HCT116 (cell line): Measurements from ENCODE around the gene PTMS. TPM values are rescaled to one million over a fixed set of nuclear protein-coding genes. Genes with fewer than 3 reads are reported as not detected.

ENCODE experiments used
- ATAC-seq: fragments of 200-7000 bp; cut with Tn5 transposase; 2 replicates; pipeline ENCODE4 v1.9.1; 2020; ENCODE audit warnings: mild to moderate bottlenecking, moderate library complexity
- BruUV-seq: library from RNA; stranded (reverse); fragments of 400-500 nt; replicated peaks from 2 replicates; lab custom pipeline; 2021; lab: Mats Ljungman, UMichigan
- CTCF ChIA-PET: fragments of 300-600 bp; sonication (Branson Sonifier 250); formaldehyde crosslinking; loops from one replicate; lab custom pipeline; 2021; ENCODE audit warnings: antibody characterized with exemption; lab: Charles Lee
- POLR2A ChIA-PET: fragments of 300-600, 350-600 bp; sonication (Branson Sonifier 250); formaldehyde crosslinking; loops from one replicate; lab custom pipeline; 2021; ENCODE audit warnings: antibody characterized with exemption; lab: Charles Lee
- RAD21 ChIA-PET, 2 experiments: fragments of 300-600 bp; sonication (Branson Sonifier 250); formaldehyde crosslinking; loops; one replicate each; lab custom pipeline; 2023; ENCODE audit warnings: low total read pairs in 2 of 2; ENCODE audit not compliant: uncharacterized antibody in 2 of 2, unreplicated experiment in 2 of 2, low non-redundant PET in 1 of 2; lab: Charles Lee
- DNase-seq: peaks from one replicate; pipeline ENCODE4 v3.0.0-alpha.2; 2010; ENCODE audit warnings: low read depth, low spot score
- H2AFZ ChIP-seq: fragments of 200-600 bp; shearing (Covaris generic), sonication (generic); 2 replicates; pipeline ENCODE4 v1.6.1; 2017; ENCODE audit warnings: low read depth, mixed run types, mixed read lengths, antibody characterized with exemption, low read length; ENCODE audit not compliant: poor library complexity, severe bottlenecking
- H3K27ac ChIP-seq: 2 replicates; pipeline ENCODE4 v1.5.1; 2012; ENCODE audit warnings: low read depth, low read length
- H3K27me3 ChIP-seq: fragments of 200-600 bp; sonication (generic); 2 replicates; pipeline ENCODE4 v1.6.1; 2016; ENCODE audit warnings: mixed run types, low read length, mixed read lengths; ENCODE audit not compliant: insufficient read depth
- H3K36me3 ChIP-seq, 2 experiments: fragments of 200-500 bp in 1 of 2; fragments of 200-600 bp in 1 of 2; sonication (Bioruptor generic) in 1 of 2; sonication (generic) in 1 of 2; 2 replicates each; pipeline versions ENCODE4 v1.5.1 to v1.6.1; 2014 to 2016; ENCODE audit warnings: low read length in 2 of 2, inconsistent platforms in 1 of 2, mixed read lengths in 1 of 2, mixed run types in 1 of 2; ENCODE audit not compliant: insufficient read depth in 2 of 2, control insufficient read depth in 1 of 2
- H3K4me1 ChIP-seq, 2 experiments: fragments of 200-600 bp in 1 of 2; sonication (generic) in 1 of 2; 2 replicates each; pipeline versions ENCODE4 v1.5.1 to v1.6.1; 2012 to 2017; ENCODE audit warnings: low read length in 2 of 2, inconsistent platforms in 1 of 2, mild to moderate bottlenecking in 1 of 2, mixed read lengths in 1 of 2, mixed run types in 1 of 2, moderate library complexity in 1 of 2; ENCODE audit not compliant: insufficient read depth in 2 of 2, control insufficient read depth in 1 of 2
- H3K4me2 ChIP-seq: fragments of 200-600 bp; sonication (generic); 2 replicates; pipeline ENCODE4 v1.6.1; 2017; ENCODE audit warnings: mixed run types, low read length, mixed read lengths
- H3K4me3 ChIP-seq, 2 experiments: fragments of 200-600 bp in 1 of 2; sonication (generic) in 1 of 2; replicated peaks in 1 of 2; 2 replicates each; pipeline ENCODE4 v1.5.1; 2011 to 2016; ENCODE audit warnings: low read length in 2 of 2, control low read depth in 1 of 2, low read depth in 1 of 2, mild to moderate bottlenecking in 1 of 2, mixed read lengths in 1 of 2, mixed run types in 1 of 2
- H3K79me2 ChIP-seq: fragments of 200-600 bp; sonication (generic); 2 replicates; pipeline ENCODE4 v1.6.1; 2017; ENCODE audit warnings: mild to moderate bottlenecking, mixed run types, low read length, moderate library complexity, mixed read lengths; ENCODE audit not compliant: insufficient read depth
- H3K9ac ChIP-seq: fragments of 200-600 bp; sonication (generic); 2 replicates; pipeline ENCODE4 v1.6.1; 2016; ENCODE audit warnings: low read length, mixed read lengths
- H3K9me2 ChIP-seq: fragments of 200-600 bp; sonication (generic), shearing (Covaris generic); 2 replicates; pipeline ENCODE4 v1.6.1; 2017; ENCODE audit warnings: mixed run types, mild to moderate bottlenecking, moderate library complexity; ENCODE audit not compliant: insufficient read depth
- H3K9me3 ChIP-seq, 2 experiments: fragments of 200-500 bp in 1 of 2; fragments of 200-600 bp in 1 of 2; sonication (Bioruptor generic) in 1 of 2; sonication (generic) in 1 of 2; 2 replicates each; pipeline ENCODE4 v1.6.1; 2014 to 2017; ENCODE audit warnings: low read length in 2 of 2, mixed read lengths in 2 of 2, inconsistent platforms in 1 of 2, low read depth in 1 of 2, mild to moderate bottlenecking in 1 of 2, mixed run types in 1 of 2, moderate library complexity in 1 of 2; ENCODE audit not compliant: control insufficient read depth in 1 of 2, insufficient read depth in 1 of 2
- H4K20me1 ChIP-seq: fragments of 200-600 bp; sonication (generic), shearing (Covaris generic); 2 replicates; pipeline ENCODE4 v1.6.1; 2017; ENCODE audit warnings: mixed run types, mild to moderate bottlenecking, moderate library complexity; ENCODE audit not compliant: insufficient read depth
- CTCF ChIP-seq, 3 experiments: fragments of 200-600 bp in 1 of 3; sonication (generic) in 1 of 3; IDR thresholded peaks in 2 of 3; conservative IDR thresholded peaks in 1 of 3; 2 replicates each; pipeline ENCODE4 v1.5.1; 2012 to 2017; ENCODE audit warnings: low read depth in 2 of 3, low read length in 2 of 3, antibody characterized with exemption in 1 of 3, borderline replicate concordance in 1 of 3, control low read depth in 1 of 3, mild to moderate bottlenecking in 1 of 3, mixed read lengths in 1 of 3, mixed run types in 1 of 3, moderate library complexity in 1 of 3; ENCODE audit not compliant: insufficient read depth in 1 of 3
- ELF1 ChIP-seq: IDR thresholded peaks from 2 replicates; pipeline ENCODE4 v1.6.1; 2012; ENCODE audit warnings: low read depth, borderline replicate concordance
- EZH2 ChIP-seq: fragments of 200-600 bp; sonication (generic); IDR thresholded peaks from 2 replicates; pipeline ENCODE4 v1.6.1; 2017; ENCODE audit warnings: antibody characterized with exemption, mixed run types
- EZH2phosphoT487 ChIP-seq: fragments of 200-600 bp; IDR thresholded peaks from 2 replicates; pipeline ENCODE4 v1.6.1; 2018; ENCODE audit warnings: antibody characterized with exemption, borderline replicate concordance
- JUND ChIP-seq: IDR thresholded peaks from 2 replicates; pipeline ENCODE4 v1.6.1; 2012
- RAD21 ChIP-seq: IDR thresholded peaks from 2 replicates; pipeline ENCODE4 v1.6.1; 2012; ENCODE audit warnings: low read depth, mild to moderate bottlenecking
- SRF ChIP-seq: IDR thresholded peaks from 2 replicates; pipeline ENCODE4 v1.6.1; 2012; ENCODE audit warnings: low read depth
- TCF7L2 ChIP-seq: IDR thresholded peaks from 2 replicates; pipeline ENCODE4 v1.7.0; 2011; ENCODE audit warnings: borderline replicate concordance, inconsistent platforms; ENCODE audit not compliant: insufficient read depth, insufficient read length; ENCODE audit errors: extremely low read depth
- intact Hi-C: fragments of 100-400 bp; cut with micrococcal nuclease; formaldehyde crosslinking; loops from 2 replicates; pipeline ENCODE4 v1.10.0; 2022
- total RNA-seq: library from RNA; stranded (reverse); gene quantifications from one replicate; pipeline ENCODE4 v1.2.1, GENCODE V29; 2021; ENCODE audit not compliant: unreplicated experiment
- TF ChIP-seq, protein P1 (sequence below): IDR thresholded peaks from 2 replicates; pipeline ENCODE4 v1.6.1; 2011; ENCODE audit warnings: mild to moderate bottlenecking, low read length, moderate library complexity; ENCODE audit not compliant: insufficient replicate concordance; ENCODE audit errors: extremely low read depth

Gene PTMS
- total RNA-seq, 1 experiment from 2014 or later = 494 TPM

DNA sequence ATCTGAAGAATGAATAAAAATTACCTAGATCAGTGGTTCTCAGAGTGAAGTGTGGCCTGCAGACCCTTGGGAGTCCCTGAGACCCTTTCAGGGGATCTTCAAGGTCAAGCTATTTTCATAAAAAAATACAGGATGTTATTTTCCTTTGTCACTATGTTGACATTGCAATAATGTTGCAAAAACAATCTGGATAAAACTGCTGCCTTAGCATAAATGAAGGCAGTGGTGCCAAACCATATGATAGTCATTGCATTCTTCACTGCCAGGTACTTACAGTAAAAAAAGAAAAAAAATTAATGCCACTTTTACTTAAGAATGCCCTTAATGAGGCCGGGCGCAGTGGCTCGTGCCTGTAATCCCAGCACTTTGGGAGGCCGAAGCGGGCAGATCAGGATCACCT, 21.1 kb downstream of the PTMS start (continued):
- no peak for TF ChIP-seq CTCF (IDR thresholded peaks at IDR 0.05 in 2 of 3, conservative IDR thresholded peaks at IDR 0.05 in 1 of 3; ENCODE audit: borderline replicate concordance in 1 of 3, insufficient read depth in 1 of 3, low read depth in 2 of 3, low read length in 2 of 3)
- no peak for TF ChIP-seq ELF1

GRCh38 chr12:6788972-6789924, 23.1 kb downstream of the PTMS start, which contains the start of gene CD4:
CD4 (plus strand) TSS chr12:6789528; CDS start chr12:6800139, 10,611 bp downstream.
- Histone ChIP-seq H3K9ac (no peak within 1 kb of the TSS), H3K4me3 (no peak within 1 kb of the TSS), H3K27ac (no peak within 1 kb of the TSS), H3K4me1 (peaks cover 0 to 10% of the 10 kb centered on the region in 2 experiments; a peak in 3 of 4 replicates), H3K9me3 (no peaks in the 10 kb centered on the region), H3K9me2 (no peaks in the 10 kb centered on the region), H3K27me3 (no peaks in the 10 kb centered on the region), H3K4me2 (no peak within 1 kb of the TSS), H3K79me2 (no peaks in the 10 kb centered on the region), H3K36me3 (no peaks in the 10 kb centered on the region), H2AFZ (no peak within 1 kb of the TSS), H4K20me1 (no peaks in the 10 kb centered on the region)
- no TSS peak for BruUV-seq
- POLR2A ChIA-PET = no interaction called here
- RAD21 ChIA-PET = no interaction called here
- TF ChIP-seq, protein P1, sequence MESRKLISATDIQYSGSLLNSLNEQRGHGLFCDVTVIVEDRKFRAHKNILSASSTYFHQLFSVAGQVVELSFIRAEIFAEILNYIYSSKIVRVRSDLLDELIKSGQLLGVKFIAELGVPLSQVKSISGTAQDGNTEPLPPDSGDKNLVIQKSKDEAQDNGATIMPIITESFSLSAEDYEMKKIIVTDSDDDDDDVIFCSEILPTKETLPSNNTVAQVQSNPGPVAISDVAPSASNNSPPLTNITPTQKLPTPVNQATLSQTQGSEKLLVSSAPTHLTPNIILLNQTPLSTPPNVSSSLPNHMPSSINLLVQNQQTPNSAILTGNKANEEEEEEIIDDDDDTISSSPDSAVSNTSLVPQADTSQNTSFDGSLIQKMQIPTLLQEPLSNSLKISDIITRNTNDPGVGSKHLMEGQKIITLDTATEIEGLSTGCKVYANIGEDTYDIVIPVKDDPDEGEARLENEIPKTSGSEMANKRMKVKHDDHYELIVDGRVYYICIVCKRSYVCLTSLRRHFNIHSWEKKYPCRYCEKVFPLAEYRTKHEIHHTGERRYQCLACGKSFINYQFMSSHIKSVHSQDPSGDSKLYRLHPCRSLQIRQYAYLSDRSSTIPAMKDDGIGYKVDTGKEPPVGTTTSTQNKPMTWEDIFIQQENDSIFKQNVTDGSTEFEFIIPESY = no peak
- TF ChIP-seq EZH2 (no peak), SRF (no peak), JUND (no peak), RAD21 (no peak), EZH2phosphoT487 (no peak), TCF7L2 (no peak)
- ATAC-seq = no peak
- CTCF ChIA-PET = no interaction called here
- no peak for DNase-seq
- intact Hi-C loops = no loop called here
